Liver (tissue), 3 donors: Measurements from ENCODE around the gene HYCC1.

ENCODE experiments used
- EGR1 ChIP-seq, 2 donors: IDR thresholded peaks; 2 replicates each; pipeline ENCODE4 v1.6.1; 2016 to 2018; ENCODE audit warnings: antibody characterized with exemption in 2 of 2, low read depth in 2 of 2
- FOXA1 ChIP-seq: IDR thresholded peaks from 2 replicates; pipeline ENCODE4 v1.6.1; 2016; ENCODE audit warnings: antibody characterized with exemption
- JUND ChIP-seq, 2 donors: IDR thresholded peaks; 2 replicates each; pipeline ENCODE4 v1.6.1; 2016; ENCODE audit warnings: antibody characterized with exemption in 2 of 2
- MAX ChIP-seq: IDR thresholded peaks from 2 replicates; pipeline ENCODE4 v1.6.1; 2016; ENCODE audit warnings: antibody characterized with exemption
- NR2F2 ChIP-seq: IDR thresholded peaks from 2 replicates; pipeline ENCODE4 v1.6.1; 2016; ENCODE audit warnings: antibody characterized with exemption
- RAD21 ChIP-seq, 2 donors: IDR thresholded peaks; 2 replicates each; pipeline ENCODE4 v1.6.1; 2016; ENCODE audit warnings: antibody characterized with exemption in 2 of 2, mild to moderate bottlenecking in 2 of 2
- REST ChIP-seq: IDR thresholded peaks from 2 replicates; pipeline ENCODE4 v1.6.1; 2016; ENCODE audit warnings: antibody characterized with exemption, mild to moderate bottlenecking
- SP1 ChIP-seq: IDR thresholded peaks from 2 replicates; pipeline ENCODE4 v1.6.1; 2018; ENCODE audit warnings: antibody characterized with exemption, mild to moderate bottlenecking
- TAF1 ChIP-seq: conservative IDR thresholded peaks from 2 replicates; pipeline ENCODE4 v1.6.1; 2016; ENCODE audit warnings: antibody characterized with exemption, mild to moderate bottlenecking
- YY1 ChIP-seq: IDR thresholded peaks from 2 replicates; pipeline ENCODE4 v1.6.1; 2016; ENCODE audit warnings: antibody characterized with exemption, mild to moderate bottlenecking
- TF ChIP-seq, protein P1 (sequence below): fragments of 150-350 bp; IDR thresholded peaks from 2 replicates; pipeline ENCODE4 v1.5.1; 2017; ENCODE audit warnings: improper control_type of control experiment, low read depth, low read length; ENCODE audit not compliant: missing input control
- TF ChIP-seq, protein P2 (sequence below): IDR thresholded peaks from 2 replicates; pipeline ENCODE4 v1.6.1; 2016; ENCODE audit warnings: antibody characterized with exemption
- donor health status: healthy.
- donor health status: healthy.

GRCh38 chr7:23014681-23015080, 751 bp upstream of the HYCC1 start:
- TF ChIP-seq, protein P1, sequence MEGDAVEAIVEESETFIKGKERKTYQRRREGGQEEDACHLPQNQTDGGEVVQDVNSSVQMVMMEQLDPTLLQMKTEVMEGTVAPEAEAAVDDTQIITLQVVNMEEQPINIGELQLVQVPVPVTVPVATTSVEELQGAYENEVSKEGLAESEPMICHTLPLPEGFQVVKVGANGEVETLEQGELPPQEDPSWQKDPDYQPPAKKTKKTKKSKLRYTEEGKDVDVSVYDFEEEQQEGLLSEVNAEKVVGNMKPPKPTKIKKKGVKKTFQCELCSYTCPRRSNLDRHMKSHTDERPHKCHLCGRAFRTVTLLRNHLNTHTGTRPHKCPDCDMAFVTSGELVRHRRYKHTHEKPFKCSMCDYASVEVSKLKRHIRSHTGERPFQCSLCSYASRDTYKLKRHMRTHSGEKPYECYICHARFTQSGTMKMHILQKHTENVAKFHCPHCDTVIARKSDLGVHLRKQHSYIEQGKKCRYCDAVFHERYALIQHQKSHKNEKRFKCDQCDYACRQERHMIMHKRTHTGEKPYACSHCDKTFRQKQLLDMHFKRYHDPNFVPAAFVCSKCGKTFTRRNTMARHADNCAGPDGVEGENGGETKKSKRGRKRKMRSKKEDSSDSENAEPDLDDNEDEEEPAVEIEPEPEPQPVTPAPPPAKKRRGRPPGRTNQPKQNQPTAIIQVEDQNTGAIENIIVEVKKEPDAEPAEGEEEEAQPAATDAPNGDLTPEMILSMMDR = no peak
- TF ChIP-seq SP1 = no peak
- no peak for TF ChIP-seq TAF1
- TF ChIP-seq MAX = no peak
- TF ChIP-seq JUND (IDR thresholded peaks at IDR 0.05) = no peak
- no peak for TF ChIP-seq REST
- TF ChIP-seq, protein P2, sequence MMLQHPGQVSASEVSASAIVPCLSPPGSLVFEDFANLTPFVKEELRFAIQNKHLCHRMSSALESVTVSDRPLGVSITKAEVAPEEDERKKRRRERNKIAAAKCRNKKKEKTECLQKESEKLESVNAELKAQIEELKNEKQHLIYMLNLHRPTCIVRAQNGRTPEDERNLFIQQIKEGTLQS = no peak
- no peak for TF ChIP-seq RAD21 (IDR thresholded peaks at IDR 0.05)
- no peak for TF ChIP-seq YY1
- TF ChIP-seq FOXA1 = no peak
- no peak for TF ChIP-seq NR2F2
- no peak for TF ChIP-seq EGR1 (IDR thresholded peaks at IDR 0.05; ENCODE audit: low read depth in 2 of 2)
